ENCODE measurements around the gene APBA2.

GRCh38 chr15:29123991-29124390, 238.2 kb downstream of the APBA2 start:
- no peak for TF ChIP-seq CTCF (IDR thresholded peaks at IDR 0.05; ENCODE audit: low read depth, low read length)
- TF ChIP-seq EZH2phosphoT487 (IDR thresholded peaks at IDR 0.05; ENCODE audit: low read depth), result no peak
